Parietal lobe (tissue), 1 donor: ENCODE data around the gene PPARGC1A. TPM values are rescaled to one million over a fixed set of nuclear protein-coding genes. Genes with fewer than 3 reads are reported as not detected.

ENCODE experiments used
- total RNA-seq: library from RNA; depleted of rRNA; stranded (reverse); fragments of >200 nt; gene quantifications from one replicate; pipeline ENCODE4 v1.2.3, GENCODE V29; 2014

Gene PPARGC1A, protein sequence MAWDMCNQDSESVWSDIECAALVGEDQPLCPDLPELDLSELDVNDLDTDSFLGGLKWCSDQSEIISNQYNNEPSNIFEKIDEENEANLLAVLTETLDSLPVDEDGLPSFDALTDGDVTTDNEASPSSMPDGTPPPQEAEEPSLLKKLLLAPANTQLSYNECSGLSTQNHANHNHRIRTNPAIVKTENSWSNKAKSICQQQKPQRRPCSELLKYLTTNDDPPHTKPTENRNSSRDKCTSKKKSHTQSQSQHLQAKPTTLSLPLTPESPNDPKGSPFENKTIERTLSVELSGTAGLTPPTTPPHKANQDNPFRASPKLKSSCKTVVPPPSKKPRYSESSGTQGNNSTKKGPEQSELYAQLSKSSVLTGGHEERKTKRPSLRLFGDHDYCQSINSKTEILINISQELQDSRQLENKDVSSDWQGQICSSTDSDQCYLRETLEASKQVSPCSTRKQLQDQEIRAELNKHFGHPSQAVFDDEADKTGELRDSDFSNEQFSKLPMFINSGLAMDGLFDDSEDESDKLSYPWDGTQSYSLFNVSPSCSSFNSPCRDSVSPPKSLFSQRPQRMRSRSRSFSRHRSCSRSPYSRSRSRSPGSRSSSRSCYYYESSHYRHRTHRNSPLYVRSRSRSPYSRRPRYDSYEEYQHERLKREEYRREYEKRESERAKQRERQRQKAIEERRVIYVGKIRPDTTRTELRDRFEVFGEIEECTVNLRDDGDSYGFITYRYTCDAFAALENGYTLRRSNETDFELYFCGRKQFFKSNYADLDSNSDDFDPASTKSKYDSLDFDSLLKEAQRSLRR
- 8.5 TPM for total RNA-seq

DNA sequence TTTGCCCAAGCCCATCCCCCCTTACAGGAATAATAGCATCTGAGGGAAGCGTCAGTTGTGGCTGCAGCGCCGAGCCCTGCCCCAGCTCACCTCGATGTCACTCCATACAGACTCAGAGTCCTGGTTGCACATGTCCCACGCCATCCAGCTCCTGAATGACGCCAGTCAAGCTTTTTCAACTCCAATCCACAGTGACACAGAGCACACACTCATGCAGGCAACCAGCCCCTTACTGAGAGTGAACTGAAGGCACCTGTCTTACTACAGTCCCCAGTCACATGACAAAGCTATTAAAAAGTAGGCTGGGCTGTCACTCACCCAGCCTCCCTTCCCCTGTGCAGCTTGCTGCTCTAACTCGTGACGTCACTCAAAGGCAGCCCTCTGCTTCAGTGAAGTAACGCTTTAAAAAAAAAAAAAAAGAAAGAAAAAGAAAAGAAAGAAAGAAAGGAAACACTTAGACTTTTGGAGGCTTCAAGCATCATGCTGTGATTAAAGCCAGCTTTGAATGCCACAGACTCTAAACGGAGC, at the start of gene PPARGC1A:
TSS of gene PPARGC1A (minus strand) at position 234 of the 528 bp plus-strand sequence. CDS start at position 144, 90 bp downstream.

